GM12878 (cell line): ENCODE results near the gene SPSB2. TPM values are rescaled to one million over a fixed set of nuclear protein-coding genes. Genes with fewer than 3 reads are reported as not detected.

ENCODE experiments used
- ATAC-seq: fragments of 200-7000 bp; cut with Tn5 transposase; 3 replicates; pipeline ENCODE4 v1.9.1; 2020; ENCODE audit warnings: mild to moderate bottlenecking, moderate library complexity
- BruUV-seq: library from RNA; stranded (reverse); fragments of 400-500 nt; replicated peaks from 2 replicates; lab custom pipeline; 2021; lab: Mats Ljungman, UMichigan
- CTCF ChIA-PET: fragments of 300-600 bp; sonication (Branson Sonifier 250); formaldehyde crosslinking; extraction: SDS; loops from one replicate; lab custom pipeline; 2021; ENCODE audit warnings: inconsistent platforms; lab: Yijun Ruan, JAX
- POLR2A ChIA-PET: fragments of 350-600 bp; formaldehyde crosslinking; extraction: SDS; loops from one replicate; lab custom pipeline; 2021; ENCODE audit warnings: inconsistent platforms; lab: Charles Lee
- RAD21 ChIA-PET: fragments of 300-600 bp; sonication (Branson Sonifier 250); formaldehyde crosslinking; loops from one replicate; lab custom pipeline; 2023; ENCODE audit warnings: antibody characterized with exemption; ENCODE audit not compliant: unreplicated experiment; lab: Charles Lee
- SMC1A ChIA-PET: fragments of 300-600 bp; sonication (Branson Sonifier 250); formaldehyde crosslinking; loops from one replicate; lab custom pipeline; 2023; ENCODE audit not compliant: unreplicated experiment, uncharacterized antibody; lab: Charles Lee
- DNase-seq: peaks from one replicate; pipeline ENCODE4 v3.0.0-alpha.2; 2011; ENCODE audit warnings: low read depth, low spot score
- FAIRE-seq: peaks from 3 replicates; lab custom pipeline; 2011; peaks lifted over from hg19 to GRCh38; lab: Jason Lieb, UNC
- H2AFZ ChIP-seq: 2 replicates; pipeline ENCODE4 v1.6.0; 2011; ENCODE audit warnings: low read depth, low read length, control low read depth; ENCODE audit not compliant: control insufficient read depth
- H3K27ac ChIP-seq: 2 replicates; pipeline ENCODE4 v1.5.1; 2011; ENCODE audit warnings: control low read depth; ENCODE audit not compliant: control insufficient read depth, insufficient read depth
- H3K27me3 ChIP-seq, 2 experiments: replicated peaks in 1 of 2; 2 replicates each; pipeline versions ENCODE4 v1.6.0 to v1.6.1; 2011; ENCODE audit warnings: low read length in 1 of 2; ENCODE audit not compliant: control insufficient read depth in 2 of 2, insufficient read depth in 2 of 2
- H3K36me3 ChIP-seq, 2 experiments: 2 replicates each; pipeline ENCODE4 v1.5.1; 2011; ENCODE audit warnings: low read length in 1 of 2; ENCODE audit not compliant: control insufficient read depth in 2 of 2, insufficient read depth in 2 of 2
- H3K4me1 ChIP-seq: 2 replicates; pipeline ENCODE4 v1.6.1; 2011; ENCODE audit warnings: mild to moderate bottlenecking, low read length, moderate library complexity, mixed read lengths; ENCODE audit not compliant: control insufficient read depth, insufficient read depth
- H3K4me2 ChIP-seq: 2 replicates; pipeline ENCODE4 v1.6.0; 2011; ENCODE audit warnings: control low read depth; ENCODE audit not compliant: control insufficient read depth, insufficient read depth
- H3K4me3 ChIP-seq: fragments of 200-600 bp; sonication (generic); 2 replicates; pipeline ENCODE4 v1.5.1; 2016
- H3K79me2 ChIP-seq: 2 replicates; pipeline ENCODE4 v1.6.0; 2011; ENCODE audit warnings: low read length; ENCODE audit not compliant: control insufficient read depth, insufficient read depth
- H3K9ac ChIP-seq: 2 replicates; pipeline ENCODE4 v1.8.0; 2011; ENCODE audit warnings: low read length, control low read depth, mixed read lengths; ENCODE audit not compliant: control insufficient read depth, insufficient read depth
- H3K9me3 ChIP-seq: replicated peaks from 3 replicates; pipeline ENCODE4 v1.5.1; 2011; ENCODE audit warnings: mild to moderate bottlenecking, low read length; ENCODE audit not compliant: control insufficient read depth, insufficient read depth
- H4K20me1 ChIP-seq: 2 replicates; pipeline ENCODE4 v1.6.0; 2011; ENCODE audit not compliant: control insufficient read depth, insufficient read depth
- CEBPZ ChIP-seq: fragments of 150-350 bp; IDR thresholded peaks from 2 replicates; pipeline ENCODE4 v1.6.1; 2016; ENCODE audit warnings: low read depth, low read length
- CHD4 ChIP-seq: fragments of 200-600 bp; sonication (generic); IDR thresholded peaks from 2 replicates; pipeline ENCODE4 v1.6.1; 2016; ENCODE audit warnings: mild to moderate bottlenecking
- DPF2 ChIP-seq: fragments of 450-650 bp; IDR thresholded peaks from 2 replicates; pipeline ENCODE4 v1.6.1; 2017; ENCODE audit warnings: mild to moderate bottlenecking
- IKZF1 ChIP-seq: fragments of 450-650 bp; conservative IDR thresholded peaks from 2 replicates; pipeline ENCODE4 v1.6.1; 2017; ENCODE audit warnings: antibody characterized with exemption, mild to moderate bottlenecking
- MEF2A ChIP-seq: IDR thresholded peaks from 2 replicates; pipeline ENCODE4 v1.6.1; 2011; ENCODE audit warnings: low read depth, mild to moderate bottlenecking, low read length, moderate library complexity; ENCODE audit not compliant: insufficient read depth
- NBN ChIP-seq: fragments of 450-650 bp; IDR thresholded peaks from 2 replicates; pipeline ENCODE4 v1.6.1; 2016
- NFYA ChIP-seq: IDR thresholded peaks from 2 replicates; pipeline ENCODE4 v1.6.1; 2011; ENCODE audit warnings: low read depth, mild to moderate bottlenecking, low read length, improper control_type of control experiment, borderline replicate concordance
- PAX5 ChIP-seq: IDR thresholded peaks from 2 replicates; pipeline ENCODE4 v1.6.1; 2011; ENCODE audit warnings: low read depth, low read length, borderline replicate concordance
- TARDBP ChIP-seq: IDR thresholded peaks from 2 replicates; pipeline ENCODE4 v1.6.1; 2016; ENCODE audit warnings: borderline replicate concordance
- TCF7 ChIP-seq: IDR thresholded peaks from 2 replicates; pipeline ENCODE4 v1.6.1; 2014; ENCODE audit warnings: antibody characterized with exemption, borderline replicate concordance
- ZBED1 ChIP-seq: IDR thresholded peaks from 2 replicates; pipeline ENCODE4 v1.6.1; 2016; ENCODE audit warnings: borderline replicate concordance
- WGBS: methylation state at CpG from one replicate; pipeline ENCODE4 v1.1.6; 2016; ENCODE audit warnings: low lambda C conversion rate; ENCODE audit not compliant: insufficient replicate concordance, insufficient coverage; ENCODE audit errors: missing lambda C conversion rate; 5-methylcytosine and 5-hydroxymethylcytosine counted together
- in situ Hi-C: fragments of 300-500 bp; cut with MboI; formaldehyde crosslinking; loops from 9 replicates; pipeline ENCODE4 v1.14.3; 2018; ENCODE audit warnings: mixed read lengths
- intact Hi-C: fragments of 100-400 bp; cut with micrococcal nuclease; formaldehyde crosslinking; loops from one replicate; pipeline ENCODE4 v1.14.2; 2022; ENCODE audit not compliant: unreplicated experiment
- polyA plus RNA-seq, 11 experiments: library from polyadenylated mRNA; depleted of rRNA in 4 of 11; unstranded in 6 of 11; stranded (reverse) in 5 of 11; fragments of >200 nt; fragmentation: Nextera tagmentation in 4 of 11; fragmentation: Illumina TruSeq in 1 of 11; extraction: Ambion mirVana in 4 of 11; extraction: Trizol in 1 of 11; gene quantifications; 1 replicate in 1 of 11; 2 replicates in 10 of 11; pipeline versions ENCODE4 v1.2.1 to v1.2.3, GENCODE V29; 2011 to 2016; ENCODE audit warnings: inconsistent platforms in 2 of 11, missing spikeins in 2 of 11, low read depth in 1 of 11
- total RNA-seq, 4 experiments: library from RNA; depleted of rRNA in 3 of 4; stranded (reverse); fragments of >200 nt in 3 of 4; fragmentation: Illumina TruSeq in 1 of 4; extraction: Trizol in 1 of 4; gene quantifications; 2 replicates each; pipeline versions ENCODE4 v1.2.1 to v1.2.3, GENCODE V29; 2013 to 2021

SPSB2 gene
- total and polyA plus RNA-seq, 10 of the 15 experiments (the other 5 are each of a cell fraction or from before 2014, with no cell fraction given) = 0.08 to 5.6 (median 2.7) TPM

DNA sequence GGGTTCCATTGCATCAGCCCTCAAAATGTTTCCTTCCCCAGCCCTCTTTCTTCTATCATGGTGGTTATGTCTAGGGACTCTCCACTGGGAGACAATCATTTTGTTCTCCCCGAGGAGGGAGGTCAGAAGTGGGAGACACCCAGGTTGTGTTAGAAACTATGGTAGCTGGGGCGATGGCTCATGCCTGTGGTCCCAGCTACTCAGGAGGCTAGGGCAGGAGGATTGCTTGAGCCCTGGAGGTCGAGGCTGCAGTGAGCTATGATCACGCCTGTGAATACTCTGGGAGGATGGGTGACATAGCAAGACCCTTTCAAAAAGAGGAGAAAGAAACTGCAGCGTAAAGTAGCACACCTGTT lies 18.5 kb upstream of the SPSB2 start:
- CTCF ChIA-PET = interaction anchor here (0.9 to 6.1 kb wide), 21 partner anchors 10 to 221 kb away, joined by 3 to 121 read pairs (median 6); partner anchors contain the start of genes C12orf57, CDCA3, LRRC23 and MLF2
- ATAC-seq (peak; percentile 39), FAIRE-seq (no peak), DNase-seq (no peak)
- no peaks in the 10 kb centered on the region for H3K36me3 ChIP-seq
- WGBS = 60% methylated on average over 5 of the region's 5 CpGs
- TSS peak; percentile 90 for BruUV-seq
- RAD21 ChIA-PET = interaction anchor here (0.8 to 2.3 kb wide), 13 partner anchors 19 to 218 kb away, joined by 3 to 37 read pairs (median 3); partner anchors contain the start of genes C1RL, CDCA3, ENO2 and RNU7-1
- peak overlapping the region; percentile 64 for H3K4me3 ChIP-seq
- H4K20me1 ChIP-seq = no peaks in the 10 kb centered on the region
- H3K27ac ChIP-seq = peak overlapping the region; percentile 97
- in situ Hi-C loops (no loop called here), intact Hi-C loops (loop anchor here (1.0 kb wide), 4 partner anchors 13 to 39 kb away; partner anchors contain the start of genes LRRC23, SPSB2 and USP5)
- H3K79me2 ChIP-seq = no peaks in the 10 kb centered on the region
- POLR2A ChIA-PET = interaction anchor here (0.6 to 2.1 kb wide), 15 partner anchors 10 to 259 kb away, joined by 3 to 30 read pairs (median 4); partner anchors contain the start of genes C12orf57, CDCA3, COPS7A and ENO2
- peak overlapping the region; percentile 63 for H2AFZ ChIP-seq
- H3K9ac ChIP-seq = peak overlapping the region; percentile 88
- SMC1A ChIA-PET = interaction anchor here (0.7 to 2.8 kb wide), 15 partner anchors 10 to 139 kb away, joined by 3 to 41 read pairs (median 4); partner anchors contain the start of genes CDCA3, ENO2, MLF2 and SPSB2
- TF ChIP-seq PAX5 (no peak), NBN (0 out of 2 replicates have a peak, but pooled peaks have one; percentile 33), TARDBP (no peak)
- no peaks in the 10 kb centered on the region for H3K27me3 ChIP-seq
- H3K4me2 ChIP-seq = peak overlapping the region; percentile 72
- peaks cover 12% of the 10 kb centered on the region for H3K4me1 ChIP-seq
- no peaks in the 10 kb centered on the region for H3K9me3 ChIP-seq

DNA sequence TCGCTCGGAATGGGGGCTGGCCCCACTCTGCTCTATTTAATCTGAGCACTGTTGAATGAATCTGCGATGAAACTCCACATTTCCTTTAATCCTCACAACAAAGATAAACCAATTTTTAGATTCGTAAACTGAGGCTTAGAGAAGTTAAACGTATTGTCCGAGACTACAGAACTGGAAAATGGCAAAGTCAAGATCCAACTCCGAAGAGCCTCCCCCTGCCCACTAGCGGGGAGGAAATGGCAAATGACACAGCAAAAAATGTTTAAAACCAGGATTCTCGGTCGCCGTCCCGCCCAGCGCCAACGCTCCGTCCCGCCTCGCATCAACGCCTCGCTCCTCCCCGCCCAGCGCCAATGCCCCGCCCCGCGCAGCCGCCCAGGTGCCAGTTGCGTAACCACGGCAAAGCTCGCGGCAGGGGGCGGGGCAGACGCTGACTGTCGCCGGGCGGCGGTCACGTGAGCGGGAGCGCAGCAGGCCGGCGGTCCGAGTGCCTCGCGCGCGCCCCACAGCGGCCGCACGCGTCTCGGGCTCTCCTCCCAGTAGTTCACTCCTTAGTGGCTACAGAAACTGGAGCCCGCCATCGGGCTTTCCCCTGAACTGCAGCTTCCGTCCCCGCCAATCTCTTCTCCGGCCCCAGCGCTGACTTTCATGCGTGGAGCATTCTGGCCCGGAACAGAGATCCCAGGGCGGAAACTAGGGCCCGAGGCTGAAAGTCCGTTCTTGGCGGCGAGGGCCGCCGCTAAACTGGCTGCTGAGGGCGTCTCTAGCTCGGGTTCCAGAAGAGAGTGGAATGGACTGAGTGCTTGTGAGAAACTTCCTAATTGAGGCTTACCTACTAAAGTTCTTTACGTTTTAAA lies 17.9 kb upstream of the SPSB2 start:
- RAD21 ChIA-PET = interaction anchor here (0.7 to 2.3 kb wide), 15 partner anchors 18 to 218 kb away, joined by 3 to 37 read pairs (median 3); partner anchors contain the start of genes C1RL, CDCA3, ENO2 and RNU7-1
- SMC1A ChIA-PET = interaction anchor here (0.7 to 2.8 kb wide), 16 partner anchors 9 to 138 kb away, joined by 3 to 41 read pairs (median 4); partner anchors contain the start of genes C12orf57, CDCA3, ENO2 and MLF2
- peak overlapping the region; percentile 88 for H3K9ac ChIP-seq
- peak overlapping the region; percentile 64 for H3K4me3 ChIP-seq
- POLR2A ChIA-PET = interaction anchor here (0.5 to 2.1 kb wide), 19 partner anchors 11 to 258 kb away, joined by 3 to 30 read pairs (median 4); partner anchors contain the start of genes C12orf57, CDCA3, COPS7A and ENO2
- ATAC-seq (peak; percentile 98), FAIRE-seq (peak; percentile 89), DNase-seq (peak; percentile 86)
- no peaks in the 10 kb centered on the region for H3K27me3 ChIP-seq
- BruUV-seq = no TSS peak
- intact Hi-C loops = loop anchor here (1.0 kb wide), 4 partner anchors 13 to 39 kb away; partner anchors contain the start of genes LRRC23, SPSB2 and USP5
- H4K20me1 ChIP-seq = no peaks in the 10 kb centered on the region
- peak overlapping the region; percentile 82 for H3K4me2 ChIP-seq
- no peaks in the 10 kb centered on the region for H3K9me3 ChIP-seq
- WGBS = 2% methylated on average over 57 of the region's 68 CpGs
- H3K4me1 ChIP-seq = peaks cover 12% of the 10 kb centered on the region
- H3K79me2 ChIP-seq = no peaks in the 10 kb centered on the region
- in situ Hi-C loops = no loop called here
- peak overlapping the region; percentile 87 for H2AFZ ChIP-seq
- H3K36me3 ChIP-seq = no peaks in the 10 kb centered on the region
- CTCF ChIA-PET = interaction anchor here (0.8 to 6.1 kb wide), 23 partner anchors 9 to 222 kb away, joined by 3 to 121 read pairs (median 6); partner anchors contain the start of genes C12orf57, CDCA3, LRRC23 and MLF2
- H3K27ac ChIP-seq = peak overlapping the region; percentile 97
- TF ChIP-seq IKZF1 (peak; percentile 91), CHD4 (no peak), MEF2A (peak; percentile 56; the same call in 1 of the 2 replicates), TCF7 (no peak), NFYA (no peak), DPF2 (peak; percentile 88), CEBPZ (no peak), ZBED1 (no peak)
